Smooth muscle cell (in vitro differentiated cells): ENCODE results near the gene ZMYM4. TPM values are rescaled to one million over a fixed set of nuclear protein-coding genes. Genes with fewer than 3 reads are reported as not detected.

ENCODE experiments used
- DNase-seq: peaks from one replicate; lab custom pipeline; 2025; ENCODE audit not compliant: unreplicated experiment; lab: John Stamatoyannopoulos, UW
- H2AFZ ChIP-seq: fragments of 200-600 bp; sonication (generic); 2 replicates; pipeline ENCODE4 v1.6.0; 2016; ENCODE audit warnings: antibody characterized with exemption, low read depth, mild to moderate bottlenecking
- H3F3A ChIP-seq: fragments of 200-600 bp; sonication (generic); 2 replicates; pipeline ENCODE4 v1.6.0; 2017; ENCODE audit warnings: antibody characterized with exemption, low read depth
- H3K27ac ChIP-seq: fragments of 200-600 bp; sonication (generic); 2 replicates; pipeline ENCODE4 v1.5.1; 2016; ENCODE audit warnings: low read depth, mild to moderate bottlenecking
- H3K27me3 ChIP-seq: fragments of 200-600 bp; sonication (generic); 2 replicates; pipeline ENCODE4 v1.6.1; 2016; ENCODE audit warnings: low read depth, mild to moderate bottlenecking
- H3K36me3 ChIP-seq: fragments of 200-600 bp; sonication (generic); 2 replicates; pipeline ENCODE4 v1.5.1; 2016; ENCODE audit warnings: low read depth
- H3K4me1 ChIP-seq: fragments of 200-600 bp; sonication (generic); 2 replicates; pipeline ENCODE4 v1.5.1; 2016; ENCODE audit warnings: low read depth
- H3K4me2 ChIP-seq: fragments of 200-600 bp; sonication (generic); 2 replicates; pipeline ENCODE4 v1.6.0; 2016; ENCODE audit warnings: mild to moderate bottlenecking
- H3K4me3 ChIP-seq: fragments of 200-600 bp; sonication (generic); 2 replicates; pipeline ENCODE4 v1.5.1; 2016; ENCODE audit warnings: mild to moderate bottlenecking
- H3K79me2 ChIP-seq: fragments of 200-600 bp; sonication (generic); 2 replicates; pipeline ENCODE4 v1.6.0; 2016; ENCODE audit warnings: low read depth, mild to moderate bottlenecking
- H3K9ac ChIP-seq: fragments of 200-600 bp; sonication (generic); 2 replicates; pipeline ENCODE4 v1.6.0; 2016; ENCODE audit warnings: low read depth
- H3K9me3 ChIP-seq: fragments of 200-600 bp; sonication (generic); replicated peaks from 2 replicates; pipeline ENCODE4 v1.5.1; 2016; ENCODE audit warnings: low read depth
- H4K20me1 ChIP-seq: fragments of 200-600 bp; sonication (generic); 2 replicates; pipeline ENCODE4 v1.6.0; 2016; ENCODE audit warnings: low read depth
- CTCF ChIP-seq: fragments of 200-600 bp; sonication (generic); IDR thresholded peaks from 2 replicates; pipeline ENCODE4 v1.5.1; 2017; ENCODE audit warnings: borderline replicate concordance, mild to moderate bottlenecking, antibody characterized with exemption; ENCODE audit not compliant: insufficient read depth, poor library complexity, severe bottlenecking
- WGBS: methylation state at CpG from one replicate; pipeline ENCODE4 v1.1.7; 2016; ENCODE audit warnings: low lambda C conversion rate; 5-methylcytosine and 5-hydroxymethylcytosine counted together
- polyA plus RNA-seq: library from polyadenylated mRNA; unstranded; fragments of >200 nt; fragmentation: Nextera tagmentation; extraction: Ambion mirVana; gene quantifications from 2 replicates; pipeline ENCODE4 v1.2.1, GENCODE V29; 2016
- total RNA-seq: library from RNA; depleted of rRNA; stranded (reverse); fragments of >200 nt; gene quantifications from 2 replicates; pipeline ENCODE4 v1.2.3, GENCODE V29; 2014

The ZMYM4 gene
- total and polyA plus RNA-seq, 2 experiments from 2014 or later = 18.7 to 27.2 TPM

GRCh38 chr1:35430762-35431161 is 162.3 kb downstream of the ZMYM4 start:
- TF ChIP-seq CTCF = no peak
- peak overlapping the region; percentile 8 for H3K4me2 ChIP-seq
- peaks cover 3% of the 10 kb centered on the region for H3F3A ChIP-seq
- 50% methylated on average over 4 of the region's 4 CpGs for WGBS
- H3K9me3 ChIP-seq = no peaks in the 10 kb centered on the region
- peaks cover 4% of the 10 kb centered on the region for H4K20me1 ChIP-seq
- H3K4me1 ChIP-seq = no peaks in the 10 kb centered on the region
- H2AFZ ChIP-seq = no peak overlapping the region
- H3K9ac ChIP-seq = no peak overlapping the region
- H3K79me2 ChIP-seq = no peaks in the 10 kb centered on the region
- H3K36me3 ChIP-seq = no peaks in the 10 kb centered on the region
- no peak overlapping the region for H3K4me3 ChIP-seq
- H3K27me3 ChIP-seq = no peaks in the 10 kb centered on the region
- H3K27ac ChIP-seq = peak overlapping the region; percentile 39
- no peak for DNase-seq

- no peak for DNase-seq
- WGBS = 19% methylated on average over 7 of the region's 7 CpGs
- H3K27ac ChIP-seq = peak overlapping the region; percentile 39
Measured at GRCh38 chr1:35431173-35431599, 162.7 kb downstream of the ZMYM4 start.

GRCh38 chr1:35432231-35432630 is 163.7 kb downstream of the ZMYM4 start:
- TF ChIP-seq CTCF = no peak
- H3K79me2 ChIP-seq = no peaks in the 10 kb centered on the region
- no peaks in the 10 kb centered on the region for H3K9me3 ChIP-seq
- no peak overlapping the region for H2AFZ ChIP-seq
- no peak overlapping the region for H3K4me2 ChIP-seq
- H3K27ac ChIP-seq = no peak overlapping the region
- WGBS = 98% methylated on average over 10 of the region's 10 CpGs
- no peak overlapping the region for H3K9ac ChIP-seq
- H3F3A ChIP-seq = no peaks in the 10 kb centered on the region
- no peaks in the 10 kb centered on the region for H3K27me3 ChIP-seq
- no peaks in the 10 kb centered on the region for H3K36me3 ChIP-seq
- H3K4me3 ChIP-seq = no peak overlapping the region
- H3K4me1 ChIP-seq = no peaks in the 10 kb centered on the region
- peaks cover 4% of the 10 kb centered on the region for H4K20me1 ChIP-seq
- DNase-seq = no peak

More at GRCh38 chr1:35431173-35431599, 162.7 kb downstream of the ZMYM4 start:
- H3K4me2 ChIP-seq = peak overlapping the region; percentile 8
- H3F3A ChIP-seq = peaks cover under 1% of the 10 kb centered on the region
- H2AFZ ChIP-seq = no peak overlapping the region
- no peaks in the 10 kb centered on the region for H3K9me3 ChIP-seq
- H3K79me2 ChIP-seq = no peaks in the 10 kb centered on the region
- no peaks in the 10 kb centered on the region for H3K27me3 ChIP-seq
- H3K9ac ChIP-seq = no peak overlapping the region
- no peak overlapping the region for H3K4me3 ChIP-seq
- no peak for TF ChIP-seq CTCF
- peaks cover 4% of the 10 kb centered on the region for H4K20me1 ChIP-seq
- H3K4me1 ChIP-seq = no peaks in the 10 kb centered on the region
- no peaks in the 10 kb centered on the region for H3K36me3 ChIP-seq

- Histone ChIP-seq H3K9me3 (no peaks in the 10 kb centered on the region), H4K20me1 (peaks cover 4% of the 10 kb centered on the region), H3K9ac (no peak overlapping the region), H3K79me2 (no peaks in the 10 kb centered on the region), H3K4me2 (no peak overlapping the region), H2AFZ (no peak overlapping the region), H3K4me3 (no peak overlapping the region), H3K27ac (no peak overlapping the region), H3K36me3 (no peaks in the 10 kb centered on the region), H3K27me3 (no peaks in the 10 kb centered on the region), H3K4me1 (no peaks in the 10 kb centered on the region), H3F3A (no peaks in the 10 kb centered on the region)
- WGBS = 97% methylated on average over 15 of the region's 15 CpGs
- DNase-seq = no peak
- TF ChIP-seq CTCF = no peak
Measured at GRCh38 chr1:35433714-35434113, 165.2 kb downstream of the ZMYM4 start.
